Measurements from ENCODE around the gene UGGT2. TPM values are rescaled to one million over a fixed set of nuclear protein-coding genes. Genes with fewer than 3 reads are reported as not detected.

UGGT2 gene, protein sequence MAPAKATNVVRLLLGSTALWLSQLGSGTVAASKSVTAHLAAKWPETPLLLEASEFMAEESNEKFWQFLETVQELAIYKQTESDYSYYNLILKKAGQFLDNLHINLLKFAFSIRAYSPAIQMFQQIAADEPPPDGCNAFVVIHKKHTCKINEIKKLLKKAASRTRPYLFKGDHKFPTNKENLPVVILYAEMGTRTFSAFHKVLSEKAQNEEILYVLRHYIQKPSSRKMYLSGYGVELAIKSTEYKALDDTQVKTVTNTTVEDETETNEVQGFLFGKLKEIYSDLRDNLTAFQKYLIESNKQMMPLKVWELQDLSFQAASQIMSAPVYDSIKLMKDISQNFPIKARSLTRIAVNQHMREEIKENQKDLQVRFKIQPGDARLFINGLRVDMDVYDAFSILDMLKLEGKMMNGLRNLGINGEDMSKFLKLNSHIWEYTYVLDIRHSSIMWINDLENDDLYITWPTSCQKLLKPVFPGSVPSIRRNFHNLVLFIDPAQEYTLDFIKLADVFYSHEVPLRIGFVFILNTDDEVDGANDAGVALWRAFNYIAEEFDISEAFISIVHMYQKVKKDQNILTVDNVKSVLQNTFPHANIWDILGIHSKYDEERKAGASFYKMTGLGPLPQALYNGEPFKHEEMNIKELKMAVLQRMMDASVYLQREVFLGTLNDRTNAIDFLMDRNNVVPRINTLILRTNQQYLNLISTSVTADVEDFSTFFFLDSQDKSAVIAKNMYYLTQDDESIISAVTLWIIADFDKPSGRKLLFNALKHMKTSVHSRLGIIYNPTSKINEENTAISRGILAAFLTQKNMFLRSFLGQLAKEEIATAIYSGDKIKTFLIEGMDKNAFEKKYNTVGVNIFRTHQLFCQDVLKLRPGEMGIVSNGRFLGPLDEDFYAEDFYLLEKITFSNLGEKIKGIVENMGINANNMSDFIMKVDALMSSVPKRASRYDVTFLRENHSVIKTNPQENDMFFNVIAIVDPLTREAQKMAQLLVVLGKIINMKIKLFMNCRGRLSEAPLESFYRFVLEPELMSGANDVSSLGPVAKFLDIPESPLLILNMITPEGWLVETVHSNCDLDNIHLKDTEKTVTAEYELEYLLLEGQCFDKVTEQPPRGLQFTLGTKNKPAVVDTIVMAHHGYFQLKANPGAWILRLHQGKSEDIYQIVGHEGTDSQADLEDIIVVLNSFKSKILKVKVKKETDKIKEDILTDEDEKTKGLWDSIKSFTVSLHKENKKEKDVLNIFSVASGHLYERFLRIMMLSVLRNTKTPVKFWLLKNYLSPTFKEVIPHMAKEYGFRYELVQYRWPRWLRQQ (N-terminal part only)
- total RNA-seq: 15.7 and 16.6 TPM in 2 replicates

DNA sequence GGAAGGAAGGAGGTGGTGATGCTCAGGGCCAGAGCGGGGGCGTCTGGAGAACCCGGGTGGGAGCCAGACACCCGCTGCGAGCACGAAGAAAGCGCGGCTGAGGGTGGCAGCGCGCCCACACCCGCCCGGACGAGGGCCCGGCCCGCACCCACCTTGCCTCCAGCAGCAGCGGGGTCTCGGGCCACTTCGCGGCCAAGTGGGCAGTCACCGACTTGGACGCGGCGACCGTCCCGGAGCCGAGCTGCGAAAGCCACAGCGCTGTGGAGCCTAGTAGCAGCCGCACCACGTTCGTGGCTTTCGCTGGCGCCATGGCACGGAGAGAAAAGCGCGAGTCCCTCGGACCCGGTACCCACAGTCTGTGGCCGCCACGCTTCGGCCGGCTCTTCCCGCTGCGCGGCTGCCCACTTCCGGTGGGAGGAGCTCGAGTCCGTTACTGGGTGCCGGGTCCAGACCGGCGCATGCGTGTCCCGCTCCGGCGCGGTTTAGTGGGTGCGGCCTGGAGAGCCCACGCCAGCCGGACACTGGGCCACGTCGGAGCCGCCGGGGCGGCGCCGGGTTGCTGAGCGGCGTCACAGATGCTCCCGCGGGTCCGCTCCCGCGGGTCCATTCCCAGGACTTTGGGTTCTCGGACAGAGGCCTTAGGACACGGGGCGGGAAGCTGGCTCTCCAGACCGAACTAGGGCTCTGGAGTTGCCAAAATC, at the start of gene UGGT2:
TSS of gene UGGT2 (minus strand) at position 399 of the 701 bp plus-strand sequence. CDS start at position 310, 89 bp downstream.

DNA sequence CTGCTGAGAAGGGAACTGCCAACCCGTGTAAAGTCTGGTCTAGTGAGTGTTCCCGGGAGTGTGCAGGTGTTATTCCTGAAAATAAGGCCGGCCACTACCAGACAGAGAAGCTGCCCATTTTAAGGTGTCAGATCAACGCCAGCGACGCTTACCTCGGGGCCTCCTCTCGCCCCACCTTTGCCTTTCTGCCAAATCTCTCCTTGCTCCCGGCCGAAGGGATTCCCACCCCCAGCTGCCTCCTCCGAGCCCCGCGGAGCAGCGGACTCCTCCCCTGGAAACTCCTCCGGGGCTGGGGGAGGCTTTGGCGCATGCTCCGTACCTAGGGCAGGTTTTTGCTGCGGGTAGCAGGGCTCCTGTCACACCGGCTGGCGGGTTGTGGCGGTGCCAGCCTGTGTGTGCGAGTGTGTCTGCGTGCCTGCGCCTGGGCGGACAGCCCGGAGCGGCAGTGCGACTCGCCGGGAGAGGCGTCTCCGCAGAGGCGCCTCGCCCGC, 36.6 kb upstream of the UGGT2 start, which contains the start of gene HS6ST3:
TSS of gene HS6ST3 (plus strand) at position 359 of the 491 bp plus-strand sequence.

Other genes starting within 250 kb of the UGGT2 start
- 0.10 TPM in 1 of 2 replicates, not detected in the other for gene HS6ST3, start 36.7 kb upstream of the UGGT2 start, total RNA-seq

Data from mammary microvascular endothelial cell (primary cell).